Fibroblast of villous mesenchyme (primary cell): ENCODE data around the gene CAMK2G. TPM values are rescaled to one million over a fixed set of nuclear protein-coding genes. Genes with fewer than 3 reads are reported as not detected.
A peak's percentile ranks its signal among the peaks of the same experiment; 100 is the strongest.

Experiments used
- DNase-seq: peaks from one replicate; pipeline ENCODE4 v3.0.0-alpha.2; 2010; ENCODE audit warnings: low read depth
- H3K4me3 ChIP-seq: 2 replicates; pipeline ENCODE4 v1.5.1; 2011; ENCODE audit warnings: low read depth, mild to moderate bottlenecking, low read length
- CTCF ChIP-seq: IDR thresholded peaks from 2 replicates; pipeline ENCODE4 v1.5.1; 2012; ENCODE audit warnings: low read depth, mild to moderate bottlenecking, low read length; ENCODE audit not compliant: insufficient read depth
- total RNA-seq: library from RNA; depleted of rRNA; stranded (reverse); fragments of >200 nt; gene quantifications from 2 replicates; pipeline ENCODE4 v1.2.3, GENCODE V29; 2012

The CAMK2G gene
- total RNA-seq, 1 donor = 36.7 TPM

GRCh38 chr10:73855413-73855812 is 18.9 kb downstream of the CAMK2G start:
- no peak for DNase-seq
- H3K4me3 ChIP-seq = no peak overlapping the region
- TF ChIP-seq CTCF = no peak

- H3K4me3 ChIP-seq = no peak overlapping the region
- no peak for DNase-seq
- TF ChIP-seq CTCF = no peak
These were observed 20.0 kb downstream of the CAMK2G start for GRCh38 chr10:73854310-73854709.

- no peak for TF ChIP-seq CTCF
- no peak overlapping the region for H3K4me3 ChIP-seq
- DNase-seq = no peak
These were observed 21.2 kb downstream of the CAMK2G start for GRCh38 chr10:73853196-73853595.

GRCh38 chr10:73850863-73851461 is 23.4 kb downstream of the CAMK2G start:
- H3K4me3 ChIP-seq = no peak overlapping the region
- no peak for TF ChIP-seq CTCF
- peak; percentile 87 for DNase-seq

- TF ChIP-seq CTCF = no peak
- no peak overlapping the region for H3K4me3 ChIP-seq
- DNase-seq = no peak
These were observed 24.1 kb downstream of the CAMK2G start for GRCh38 chr10:73850211-73850610.

GRCh38 chr10:73848821-73849489 is 25.4 kb downstream of the CAMK2G start:
- DNase-seq = peak; percentile 78
- H3K4me3 ChIP-seq = no peak overlapping the region
- TF ChIP-seq CTCF = peak; percentile 99
